Astrocyte (in vitro differentiated cells and primary cell): ENCODE results near the gene ZNF860.

ENCODE experiments used
- CTCF ChIP-seq: IDR thresholded peaks from 2 replicates; pipeline ENCODE4 v1.5.1; 2011; ENCODE audit warnings: low read depth, mild to moderate bottlenecking, inconsistent platforms, low read length, moderate library complexity; ENCODE audit not compliant: insufficient read depth
- EZH2 ChIP-seq: IDR thresholded peaks from 2 replicates; pipeline ENCODE4 v1.6.1; 2012; ENCODE audit warnings: mild to moderate bottlenecking, low read length, inconsistent platforms; ENCODE audit not compliant: insufficient read depth

- TF ChIP-seq CTCF: no peak
- no peak for TF ChIP-seq EZH2
Observed at GRCh38 chr3:31979001-31979697, 2.4 kb upstream of the ZNF860 start.
